H9 (cell line): ENCODE data around the gene GPR108. TPM values are rescaled to one million over a fixed set of nuclear protein-coding genes. Genes with fewer than 3 reads are reported as not detected.

Source experiments
- DNase-seq: peaks from one replicate; pipeline ENCODE4 v3.0.0-alpha.2; 2017
- H2AFZ ChIP-seq: one replicate; pipeline ENCODE4 v1.6.1; 2013; ENCODE audit warnings: mild to moderate bottlenecking, low read length, control low read depth, moderate library complexity
- H2AK5ac ChIP-seq: 2 replicates; pipeline ENCODE4 v1.6.1; 2013; ENCODE audit warnings: low read length, control low read depth, mixed read lengths; ENCODE audit not compliant: insufficient read length
- H2BK120ac ChIP-seq: one replicate; pipeline ENCODE4 v1.6.1; 2013; ENCODE audit warnings: low read depth, mild to moderate bottlenecking, low read length, control low read depth, inconsistent platforms; ENCODE audit not compliant: poor library complexity, severe bottlenecking
- H2BK12ac ChIP-seq: 2 replicates; pipeline ENCODE4 v1.6.1; 2013; ENCODE audit warnings: low read length, control low read depth, mixed read lengths, low read depth; ENCODE audit not compliant: insufficient read length
- H2BK15ac ChIP-seq: 2 replicates; pipeline ENCODE4 v1.6.1; 2013; ENCODE audit warnings: low read depth, low read length, control low read depth
- H2BK20ac ChIP-seq: one replicate; pipeline ENCODE4 v1.6.1; 2013; ENCODE audit warnings: low read depth, mild to moderate bottlenecking, low read length, control low read depth, inconsistent platforms; ENCODE audit not compliant: poor library complexity, severe bottlenecking
- H2BK5ac ChIP-seq: 2 replicates; pipeline ENCODE4 v1.6.1; 2013; ENCODE audit warnings: low read length, control low read depth, mixed read lengths; ENCODE audit not compliant: insufficient read length
- H3K14ac ChIP-seq: 2 replicates; pipeline ENCODE4 v1.6.1; 2013; ENCODE audit warnings: low read length, control low read depth; ENCODE audit not compliant: insufficient read depth
- H3K18ac ChIP-seq: 2 replicates; pipeline ENCODE4 v1.6.1; 2013; ENCODE audit warnings: low read depth, mild to moderate bottlenecking, mixed read lengths, low read length, control low read depth; ENCODE audit not compliant: insufficient read length
- H3K23ac ChIP-seq: 2 replicates; pipeline ENCODE4 v1.6.1; 2013; ENCODE audit warnings: low read length, control low read depth, mixed read lengths, low read depth; ENCODE audit not compliant: insufficient read length
- H3K23me2 ChIP-seq: 2 replicates; pipeline ENCODE4 v1.6.1; 2013; ENCODE audit warnings: low read depth, mild to moderate bottlenecking, mixed read lengths, low read length, control low read depth; ENCODE audit not compliant: insufficient read length, poor library complexity, severe bottlenecking
- H3K27ac ChIP-seq: 2 replicates; pipeline ENCODE4 v1.5.1; 2013; ENCODE audit warnings: low read length, control low read depth, mixed read lengths, low read depth; ENCODE audit not compliant: insufficient read length
- H3K27me3 ChIP-seq: 2 replicates; pipeline ENCODE4 v1.6.1; 2013; ENCODE audit warnings: low read length, control low read depth, inconsistent platforms; ENCODE audit not compliant: insufficient read depth
- H3K4ac ChIP-seq: 2 replicates; pipeline ENCODE4 v1.6.1; 2013; ENCODE audit warnings: low read depth, mild to moderate bottlenecking, control low read depth, inconsistent platforms, low read length, moderate library complexity
- H3K4me1 ChIP-seq: 2 replicates; pipeline ENCODE4 v1.6.1; 2013; ENCODE audit warnings: low read length, control low read depth, inconsistent platforms; ENCODE audit not compliant: insufficient read depth
- H3K4me2 ChIP-seq: 2 replicates; pipeline ENCODE4 v1.6.1; 2013; ENCODE audit warnings: low read length, control low read depth, mixed read lengths; ENCODE audit not compliant: insufficient read length, insufficient read depth
- H3K56ac ChIP-seq: 2 replicates; pipeline ENCODE4 v1.6.1; 2013; ENCODE audit warnings: low read depth, mild to moderate bottlenecking, mixed read lengths, low read length, control low read depth; ENCODE audit not compliant: insufficient read length
- H3K79me1 ChIP-seq: 2 replicates; pipeline ENCODE4 v1.6.1; 2013; ENCODE audit warnings: low read depth, mild to moderate bottlenecking, moderate library complexity, low read length, control low read depth, inconsistent platforms; ENCODE audit not compliant: insufficient read depth, poor library complexity, severe bottlenecking
- H3K79me2 ChIP-seq: 2 replicates; pipeline ENCODE4 v1.6.1; 2013; ENCODE audit warnings: low read length, control low read depth, inconsistent platforms; ENCODE audit not compliant: insufficient read depth
- H3K9ac ChIP-seq: 2 replicates; pipeline ENCODE4 v1.6.1; 2013; ENCODE audit warnings: low read length, control low read depth, mixed read lengths; ENCODE audit not compliant: insufficient read length; ENCODE audit errors: extremely low read depth
- H3K9me3 ChIP-seq: one replicate; pipeline ENCODE4 v1.6.1; 2013; ENCODE audit warnings: low read depth, low read length, inconsistent platforms; ENCODE audit not compliant: control insufficient read depth
- H3T11ph ChIP-seq: one replicate; pipeline ENCODE4 v1.6.1; 2013; ENCODE audit warnings: mild to moderate bottlenecking, low read length, control low read depth, inconsistent platforms
- H4K20me1 ChIP-seq: one replicate; pipeline ENCODE4 v1.6.1; 2013; ENCODE audit not compliant: control insufficient read depth, insufficient read length, insufficient read depth
- H4K5ac ChIP-seq: 2 replicates; pipeline ENCODE4 v1.6.1; 2013; ENCODE audit warnings: low read depth, mild to moderate bottlenecking, mixed read lengths, low read length, control low read depth; ENCODE audit not compliant: insufficient read length
- H4K8ac ChIP-seq: replicated peaks from 2 replicates; pipeline ENCODE4 v1.6.1; 2013; ENCODE audit warnings: low read length, control low read depth, mixed read lengths, low read depth; ENCODE audit not compliant: insufficient read length
- H4K91ac ChIP-seq: 2 replicates; pipeline ENCODE4 v1.6.1; 2013; ENCODE audit warnings: low read depth, mild to moderate bottlenecking, moderate library complexity, mixed read lengths, low read length, control low read depth; ENCODE audit not compliant: insufficient read length
- H3K27ac Mint-ChIP-seq, 3 experiments: 2 replicates in 2 of 3; 3 replicates in 1 of 3; pipeline ENCODE4 v1.8.0; 2020 to 2021; ENCODE audit warnings: mixed read lengths in 3 of 3, mild to moderate bottlenecking in 1 of 3, moderate library complexity in 1 of 3
- H3K27me3 Mint-ChIP-seq: 2 replicates; pipeline ENCODE4 v1.8.0; 2021; ENCODE audit warnings: low read depth, mild to moderate bottlenecking, moderate library complexity, mixed read lengths
- H3K36me3 Mint-ChIP-seq, 3 experiments: 2 replicates in 2 of 3; 3 replicates in 1 of 3; pipeline ENCODE4 v1.8.0; 2020 to 2021; ENCODE audit warnings: low read depth in 3 of 3, mixed read lengths in 3 of 3; ENCODE audit not compliant: insufficient read depth in 1 of 3
- H3K4me1 Mint-ChIP-seq, 2 experiments: 2 replicates each; pipeline ENCODE4 v1.8.0; 2020; ENCODE audit warnings: mixed read lengths in 2 of 2
- H3K4me3 Mint-ChIP-seq, 2 experiments: 2 replicates in 1 of 2; 3 replicates in 1 of 2; pipeline ENCODE4 v1.8.0; 2020 to 2021; ENCODE audit warnings: mild to moderate bottlenecking in 2 of 2, mixed read lengths in 2 of 2, moderate library complexity in 1 of 2
- H3K9me3 Mint-ChIP-seq, 2 experiments: 2 replicates in 1 of 2; 3 replicates in 1 of 2; pipeline ENCODE4 v1.8.0; 2020; ENCODE audit warnings: mild to moderate bottlenecking in 2 of 2, mixed read lengths in 2 of 2, moderate library complexity in 1 of 2
- WGBS: extraction: QIAGEN DNeasy Blood & Tissue Kit; methylation state at CpG from one replicate; pipeline ENCODE4 v1.1.7; 2013; ENCODE audit warnings: missing lambda C conversion rate, low lambda C conversion rate, mixed read lengths; ENCODE audit not compliant: insufficient read length; ENCODE audit errors: extremely low coverage; 5-methylcytosine and 5-hydroxymethylcytosine counted together
- total RNA-seq: library from RNA; stranded (reverse); gene quantifications from 2 replicates; pipeline ENCODE4 v1.2.1, GENCODE V29; 2021
- TF ChIP-seq, protein P1 (sequence below): fragments of 200-600 bp; sonication (generic); conservative IDR thresholded peaks from 3 replicates; pipeline ENCODE4 v1.8.0; 2021; ENCODE audit warnings: antibody characterized with exemption, mild to moderate bottlenecking

The GPR108 gene
- total RNA-seq, 1 experiment from 2014 or later, result 38.2 TPM

DNA sequence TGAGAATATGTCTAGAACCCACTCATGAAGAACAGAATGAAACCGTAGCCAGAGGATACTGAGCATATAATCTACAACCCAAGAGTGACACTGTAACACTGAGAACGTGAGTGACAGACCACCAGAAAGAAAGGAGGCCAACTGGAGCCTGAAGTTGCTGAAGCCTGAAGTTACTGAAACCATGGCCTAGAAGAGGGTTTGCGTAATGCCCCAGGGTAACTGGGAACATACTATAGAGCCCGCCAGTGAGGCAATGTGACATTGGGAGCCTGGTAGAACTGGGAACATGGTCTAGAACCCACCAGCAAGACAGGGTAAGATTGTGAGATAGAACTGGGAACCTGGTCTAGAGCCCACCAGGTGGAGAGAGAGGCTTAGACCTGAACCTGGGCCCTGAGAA is 51.9 kb downstream of the GPR108 start:
- H3K27ac Mint-ChIP-seq, result no peak overlapping the region
- Histone ChIP-seq H4K5ac (no peak overlapping the region), H3K14ac (no peak overlapping the region), H2BK5ac (no peak overlapping the region), H3K23ac (no peak overlapping the region), H2BK15ac (no peak overlapping the region), H3K4me2 (no peak overlapping the region), H3T11ph (no peak overlapping the region), H4K8ac (no peak overlapping the region), H2AFZ (no peak overlapping the region), H3K56ac (no peak overlapping the region), H2BK20ac (no peak overlapping the region), H4K20me1 (no peaks in the 10 kb centered on the region), H4K91ac (no peak overlapping the region), H3K27me3 (no peaks in the 10 kb centered on the region; the same call in 1 of the 2 replicates), H3K4me1 (no peaks in the 10 kb centered on the region), H3K27ac (no peak overlapping the region), H3K9me3 (no peaks in the 10 kb centered on the region), H3K79me2 (no peaks in the 10 kb centered on the region), H3K23me2 (no peaks in the 10 kb centered on the region), H2AK5ac (no peak overlapping the region), H3K79me1 (no peaks in the 10 kb centered on the region), H3K9ac (no peak overlapping the region), H3K4ac (no peak overlapping the region), H3K18ac (no peak overlapping the region), H2BK120ac (no peak overlapping the region), H2BK12ac (no peak overlapping the region)
- H3K4me3 Mint-ChIP-seq, result no peak overlapping the region
- TF ChIP-seq, protein P1, sequence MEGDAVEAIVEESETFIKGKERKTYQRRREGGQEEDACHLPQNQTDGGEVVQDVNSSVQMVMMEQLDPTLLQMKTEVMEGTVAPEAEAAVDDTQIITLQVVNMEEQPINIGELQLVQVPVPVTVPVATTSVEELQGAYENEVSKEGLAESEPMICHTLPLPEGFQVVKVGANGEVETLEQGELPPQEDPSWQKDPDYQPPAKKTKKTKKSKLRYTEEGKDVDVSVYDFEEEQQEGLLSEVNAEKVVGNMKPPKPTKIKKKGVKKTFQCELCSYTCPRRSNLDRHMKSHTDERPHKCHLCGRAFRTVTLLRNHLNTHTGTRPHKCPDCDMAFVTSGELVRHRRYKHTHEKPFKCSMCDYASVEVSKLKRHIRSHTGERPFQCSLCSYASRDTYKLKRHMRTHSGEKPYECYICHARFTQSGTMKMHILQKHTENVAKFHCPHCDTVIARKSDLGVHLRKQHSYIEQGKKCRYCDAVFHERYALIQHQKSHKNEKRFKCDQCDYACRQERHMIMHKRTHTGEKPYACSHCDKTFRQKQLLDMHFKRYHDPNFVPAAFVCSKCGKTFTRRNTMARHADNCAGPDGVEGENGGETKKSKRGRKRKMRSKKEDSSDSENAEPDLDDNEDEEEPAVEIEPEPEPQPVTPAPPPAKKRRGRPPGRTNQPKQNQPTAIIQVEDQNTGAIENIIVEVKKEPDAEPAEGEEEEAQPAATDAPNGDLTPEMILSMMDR, result no peak
- WGBS, result no CpG with 5 or more reads among the region's 4 CpGs
- H3K4me1 Mint-ChIP-seq, result no peaks in the 10 kb centered on the region
- H3K36me3 Mint-ChIP-seq, result peaks cover 0 to 15% (median 0%) of the 10 kb centered on the region in 3 experiments; a peak in 5 of 7 replicates
- H3K9me3 Mint-ChIP-seq, result peaks cover 2 to 55% of the 10 kb centered on the region in 2 experiments; a peak in 4 of 5 replicates
- no peak for DNase-seq
- H3K27me3 Mint-ChIP-seq, result peaks cover 14% of the 10 kb centered on the region
